GM21381 (cell line): ENCODE results near the gene KRTAP1-1.
"Not testable (repeated sequence)": the region's sequence is repeated elsewhere in the genome, so short reads cannot be mapped to it uniquely, and the experiment has no call there.

Source experiments
- ATAC-seq: cut with Tn5 transposase; IDR thresholded peaks from one replicate; pipeline ENCODE4 v1.9.1; 2021; ENCODE audit warnings: mild to moderate bottlenecking, moderate library complexity; ENCODE audit not compliant: unreplicated experiment

Gene KRTAP1-1, protein sequence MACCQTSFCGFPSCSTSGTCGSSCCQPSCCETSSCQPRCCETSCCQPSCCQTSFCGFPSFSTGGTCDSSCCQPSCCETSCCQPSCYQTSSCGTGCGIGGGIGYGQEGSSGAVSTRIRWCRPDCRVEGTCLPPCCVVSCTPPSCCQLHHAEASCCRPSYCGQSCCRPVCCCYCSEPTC

DNA sequence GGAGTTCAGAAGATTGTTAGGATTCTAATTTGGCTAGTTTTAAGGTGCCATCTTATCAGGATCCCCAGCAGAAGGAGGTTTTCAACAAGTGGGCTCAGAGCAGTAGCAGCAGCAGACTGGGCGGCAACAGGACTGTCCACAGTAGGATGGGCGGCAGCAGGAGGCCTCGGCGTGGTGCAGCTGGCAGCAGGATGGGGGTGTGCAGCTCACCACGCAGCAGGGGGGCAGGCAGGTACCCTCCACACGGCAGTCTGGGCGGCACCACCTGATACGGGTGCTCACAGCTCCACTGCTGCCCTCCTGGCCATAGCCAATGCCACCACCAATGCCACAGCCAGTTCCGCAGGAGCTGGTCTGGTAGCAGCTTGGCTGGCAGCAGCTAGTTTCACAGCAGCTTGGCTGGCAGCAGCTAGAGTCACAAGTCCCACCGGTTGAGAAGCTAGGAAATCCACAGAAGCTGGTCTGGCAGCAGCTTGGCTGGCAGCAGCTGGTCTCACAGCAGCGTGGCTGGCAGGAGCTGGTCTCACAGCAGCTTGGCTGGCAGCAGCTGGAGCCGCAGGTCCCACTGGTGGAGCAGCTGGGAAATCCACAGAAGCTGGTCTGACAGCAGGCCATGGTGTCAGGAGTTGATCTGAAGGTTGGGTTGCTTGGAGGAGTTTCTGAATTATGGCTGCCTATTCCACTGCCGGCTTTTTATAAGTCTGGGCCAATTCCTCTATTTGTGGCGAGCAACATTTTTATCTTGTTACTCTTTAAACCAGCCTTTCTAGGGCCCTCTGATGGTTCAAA, at the start of gene KRTAP1-1:
Gene KRTAP1-1 (minus strand): TSS at position 668 of the 789 bp plus-strand sequence. CDS start 53 bp downstream, at position 615.
- ATAC-seq, result not testable (repeated sequence)

DNA sequence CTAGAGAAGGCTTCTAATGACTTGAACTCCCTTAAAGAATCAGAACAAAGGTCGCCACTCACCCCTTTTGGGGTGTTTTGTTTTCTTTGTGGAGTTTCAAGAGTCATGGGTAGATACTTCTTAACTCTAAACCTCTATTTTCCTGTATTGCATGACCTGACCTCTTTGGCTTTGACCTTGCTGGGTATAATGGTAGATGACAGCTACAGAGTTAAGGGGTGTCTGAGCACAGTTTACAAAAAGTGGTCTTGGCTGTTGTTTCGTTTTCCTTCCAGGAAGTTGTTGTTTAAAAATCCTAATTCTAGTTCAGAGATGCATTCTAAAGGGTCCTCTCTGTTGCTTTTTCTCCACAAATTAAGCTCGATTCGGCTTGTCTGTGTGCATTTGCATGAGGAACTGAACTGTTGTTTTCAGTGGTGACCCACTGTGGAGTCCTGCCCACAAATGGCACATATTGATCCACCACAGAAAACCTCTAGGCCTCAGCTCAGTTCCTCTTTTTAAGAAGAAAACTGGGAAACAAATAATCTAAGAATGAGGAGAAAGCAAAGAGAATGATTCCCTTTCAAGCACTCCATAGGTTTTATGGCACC, 47.6 kb upstream of the KRTAP1-1 start:
- not testable (repeated sequence) for ATAC-seq

DNA sequence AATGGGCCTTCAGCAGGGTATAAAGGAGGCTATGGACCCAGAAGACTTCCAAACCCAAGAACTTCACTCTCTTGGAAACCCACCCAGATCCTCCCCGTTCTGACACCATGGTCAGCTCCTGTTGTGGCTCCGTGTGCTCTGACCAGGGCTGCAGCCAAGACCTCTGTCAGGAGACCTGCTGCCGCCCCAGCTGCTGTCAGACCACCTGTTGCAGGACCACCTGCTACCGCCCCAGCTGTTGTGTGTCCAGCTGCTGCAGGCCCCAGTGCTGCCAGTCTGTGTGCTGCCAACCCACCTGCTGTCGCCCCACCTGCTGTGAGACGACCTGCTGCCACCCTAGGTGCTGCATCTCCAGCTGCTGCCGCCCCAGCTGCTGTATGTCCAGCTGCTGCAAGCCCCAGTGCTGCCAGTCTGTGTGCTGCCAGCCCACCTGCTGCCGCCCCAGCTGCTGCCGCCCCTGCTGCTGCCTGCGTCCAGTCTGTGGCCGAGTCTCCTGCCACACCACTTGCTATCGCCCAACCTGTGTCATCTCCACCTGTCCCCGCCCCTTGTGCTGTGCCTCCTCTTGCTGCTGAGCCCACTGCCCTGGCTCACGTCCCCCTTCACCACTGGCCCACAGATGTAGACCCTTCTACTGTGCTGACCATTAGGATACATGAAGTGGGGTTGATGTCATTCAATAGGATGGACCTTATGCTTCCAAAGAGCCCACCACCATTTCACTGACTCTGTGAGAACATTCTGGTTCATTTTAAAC, 43.0 kb upstream of the KRTAP1-1 start, which contains the start of gene KRTAP4-7:
Gene KRTAP4-7 (plus strand): TSS at position 51 of the 757 bp plus-strand sequence. CDS start 57 bp downstream, at position 108.
- ATAC-seq, result not testable (repeated sequence)

DNA sequence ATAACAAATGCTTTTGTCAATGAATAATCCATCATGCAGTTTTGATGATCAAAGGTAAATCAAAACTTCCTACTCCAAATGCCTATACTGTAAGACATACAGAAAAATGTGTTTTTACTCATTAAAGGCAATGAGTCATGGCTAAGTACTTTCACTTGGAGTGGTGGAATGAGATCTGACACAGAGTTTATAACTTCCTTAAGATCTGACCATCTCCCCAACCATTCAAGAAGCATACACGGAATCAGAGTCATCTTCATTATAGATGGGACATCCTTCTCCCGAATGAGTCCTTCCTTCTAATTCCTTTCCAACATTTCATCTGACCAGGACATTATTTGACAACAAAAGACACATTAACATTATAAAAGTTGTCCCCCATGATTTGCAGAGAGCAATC, 42.2 kb upstream of the KRTAP1-1 start:
- ATAC-seq, result not testable (repeated sequence)

DNA sequence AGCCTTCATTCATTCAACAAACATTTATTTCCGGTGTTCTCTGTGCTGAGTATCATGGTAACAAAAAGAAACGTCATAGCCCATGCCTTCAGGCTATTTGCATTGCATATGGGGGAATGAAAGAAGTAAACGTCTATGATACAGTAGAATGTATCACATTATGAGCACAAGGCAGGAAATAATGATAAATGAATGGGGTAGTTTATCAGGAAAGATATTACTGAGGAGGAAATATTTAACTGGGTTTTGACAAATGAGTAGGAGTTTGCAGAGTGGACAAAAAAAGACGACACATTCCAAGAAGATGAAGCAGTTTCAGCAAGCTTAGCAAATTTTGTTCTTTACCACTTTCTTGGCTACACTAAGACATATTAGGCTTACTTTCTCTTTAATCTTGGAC, 41.4 kb upstream of the KRTAP1-1 start:
- ATAC-seq, result no peak

DNA sequence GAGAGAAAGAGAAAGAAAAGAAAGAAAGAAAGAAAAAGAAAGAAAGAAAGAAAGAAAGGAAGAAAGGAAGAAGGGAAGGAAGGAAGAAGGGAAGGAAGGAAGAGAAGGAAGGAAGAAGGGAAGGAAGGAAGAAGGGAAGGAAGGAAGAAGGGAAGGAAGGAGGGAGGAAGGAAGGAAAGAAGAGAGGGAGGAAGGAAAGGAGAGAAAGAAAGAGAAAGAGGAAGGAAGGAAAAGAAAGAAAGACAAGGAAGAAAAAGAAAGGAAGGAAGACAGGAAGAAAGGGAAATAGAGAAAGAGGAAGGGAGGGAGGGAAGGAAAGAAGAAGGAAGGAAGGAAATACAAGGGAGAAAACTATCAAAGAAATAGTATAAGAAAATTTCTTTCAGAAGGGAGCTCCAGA, 35.5 kb upstream of the KRTAP1-1 start:
- no peak for ATAC-seq

DNA sequence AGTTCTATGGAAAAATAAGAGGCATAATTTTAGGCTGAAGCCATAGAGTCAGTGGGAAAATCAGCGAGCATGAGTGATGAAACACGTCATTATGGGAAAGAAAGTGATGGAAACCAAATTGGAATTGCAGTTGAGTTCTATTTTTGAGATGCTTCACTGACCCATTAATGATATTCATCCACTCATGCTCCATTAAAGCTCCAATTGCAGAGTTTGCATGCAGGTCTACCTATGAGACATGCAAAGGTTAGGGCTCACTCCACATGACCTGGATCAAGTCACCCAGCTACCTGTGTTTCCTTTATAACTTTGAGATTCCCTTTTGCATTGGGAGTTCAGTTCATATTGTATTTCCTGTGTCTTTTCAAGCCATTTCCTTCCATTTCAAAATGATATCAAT, 32.4 kb upstream of the KRTAP1-1 start:
- no peak for ATAC-seq

DNA sequence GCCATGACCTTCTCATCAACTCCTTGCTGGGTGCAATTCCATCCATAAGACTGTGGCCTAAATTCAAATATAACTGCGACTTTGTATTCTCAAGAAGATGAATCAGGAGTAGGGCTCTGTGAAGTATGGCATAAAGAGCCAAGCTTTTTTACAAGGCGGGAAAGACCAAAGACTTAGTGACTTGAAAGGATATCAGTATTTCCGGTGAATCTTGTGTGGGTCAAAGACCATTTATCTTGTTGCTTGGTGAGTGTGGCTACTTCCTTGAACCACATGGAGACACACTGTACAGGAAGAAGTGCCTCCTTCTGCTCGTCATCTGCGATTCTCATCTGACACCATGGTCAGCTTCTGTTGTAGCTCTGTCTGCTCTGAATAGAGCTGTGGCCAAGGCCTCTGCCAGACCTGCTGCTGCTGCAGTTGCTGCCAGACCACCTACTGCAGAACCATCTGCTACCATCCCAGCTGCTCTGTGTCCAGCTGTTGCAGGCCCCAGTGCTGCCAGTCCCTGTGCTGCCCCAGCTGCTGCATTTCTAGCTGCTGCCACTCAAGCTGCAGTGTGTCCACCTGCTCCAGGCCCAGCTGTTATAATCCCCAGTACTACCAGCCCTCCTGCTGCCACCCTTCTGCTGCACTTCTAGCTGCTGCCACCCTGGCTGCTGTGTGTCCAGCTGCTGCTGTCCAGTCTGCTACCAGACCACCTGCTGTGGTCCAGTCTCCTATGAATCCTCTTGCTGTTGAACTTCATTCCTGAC, 30.5 kb upstream of the KRTAP1-1 start:
- ATAC-seq, result no peak

DNA sequence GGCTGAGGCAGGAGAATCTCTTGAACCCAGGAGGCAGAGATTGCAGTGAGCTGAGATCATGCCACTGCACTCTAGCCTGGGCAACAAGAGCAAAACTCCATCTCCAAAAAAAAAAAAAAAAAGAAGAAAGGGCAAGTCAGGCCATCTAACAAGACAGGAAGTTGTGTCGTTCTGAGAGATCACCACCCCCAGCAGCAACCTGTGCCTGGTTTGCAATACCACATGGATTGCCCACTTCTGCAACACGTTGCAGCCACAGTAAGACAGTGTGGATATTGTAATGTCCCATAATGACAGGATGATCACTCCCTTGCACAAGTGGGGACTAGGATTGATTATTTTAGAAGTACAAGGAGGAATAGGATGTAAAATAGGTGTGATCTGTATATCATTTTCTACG, 27.8 kb upstream of the KRTAP1-1 start:
- ATAC-seq, result no peak

DNA sequence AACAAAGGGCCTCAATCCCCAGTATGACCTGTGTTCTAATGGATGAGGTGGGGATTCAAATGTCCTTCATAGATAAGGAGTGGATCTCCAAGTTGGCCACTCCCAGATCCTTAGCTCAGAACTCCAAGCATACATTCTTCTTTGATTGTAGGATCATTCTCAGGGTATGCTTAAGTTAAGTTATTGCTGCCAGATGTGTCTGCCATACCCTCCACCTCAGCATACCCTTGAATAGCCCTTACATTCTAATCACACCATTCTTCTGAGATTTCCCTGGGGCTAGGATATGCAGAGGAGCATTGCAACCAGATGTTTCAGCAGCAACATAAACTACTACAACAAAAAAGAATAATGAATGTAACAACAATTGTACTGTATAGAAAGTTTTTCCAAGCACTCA, 26.0 kb upstream of the KRTAP1-1 start:
- no peak for ATAC-seq

DNA sequence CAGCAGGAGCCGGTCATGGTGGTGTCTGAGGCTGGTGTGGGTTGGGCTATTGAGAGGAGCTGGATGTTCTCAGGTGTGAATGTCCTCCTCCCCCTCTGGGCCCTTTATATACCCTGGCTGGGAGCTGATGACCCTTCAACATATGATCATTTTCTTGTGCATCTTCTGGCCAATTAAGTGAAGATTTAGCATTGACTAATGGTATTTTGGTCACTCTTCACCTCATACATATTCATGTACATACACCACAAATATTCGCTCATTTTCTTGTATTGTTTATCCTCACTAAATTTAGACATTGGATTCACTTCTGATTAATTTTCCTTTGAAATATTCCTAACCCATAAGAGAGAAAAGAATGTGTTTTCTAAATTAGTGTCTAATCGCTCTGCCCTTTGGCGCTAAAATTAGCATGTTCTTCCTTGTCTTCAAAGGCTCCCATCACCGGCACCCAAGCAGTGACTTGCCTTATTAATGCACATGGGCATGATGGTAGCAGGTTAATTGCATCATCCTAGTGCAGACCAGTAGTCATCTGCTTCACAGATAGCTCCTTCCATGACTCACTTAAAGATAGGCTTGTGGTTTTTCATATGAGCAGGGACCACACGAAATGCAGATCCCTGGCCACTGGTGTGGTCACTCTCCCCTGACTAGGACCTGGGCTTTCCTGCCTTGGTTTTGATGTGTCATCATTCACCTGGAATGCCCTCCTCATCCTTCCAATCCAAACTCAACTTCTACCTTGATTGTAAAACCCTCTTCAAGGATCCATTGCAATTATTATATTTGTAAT, 24.8 kb upstream of the KRTAP1-1 start, which contains the start of gene KRTAP2-4:
Gene KRTAP2-4 (minus strand): TSS at position 51 of the 796 bp plus-strand sequence. CDS start 34 bp downstream, at position 17.
- no peak for ATAC-seq

DNA sequence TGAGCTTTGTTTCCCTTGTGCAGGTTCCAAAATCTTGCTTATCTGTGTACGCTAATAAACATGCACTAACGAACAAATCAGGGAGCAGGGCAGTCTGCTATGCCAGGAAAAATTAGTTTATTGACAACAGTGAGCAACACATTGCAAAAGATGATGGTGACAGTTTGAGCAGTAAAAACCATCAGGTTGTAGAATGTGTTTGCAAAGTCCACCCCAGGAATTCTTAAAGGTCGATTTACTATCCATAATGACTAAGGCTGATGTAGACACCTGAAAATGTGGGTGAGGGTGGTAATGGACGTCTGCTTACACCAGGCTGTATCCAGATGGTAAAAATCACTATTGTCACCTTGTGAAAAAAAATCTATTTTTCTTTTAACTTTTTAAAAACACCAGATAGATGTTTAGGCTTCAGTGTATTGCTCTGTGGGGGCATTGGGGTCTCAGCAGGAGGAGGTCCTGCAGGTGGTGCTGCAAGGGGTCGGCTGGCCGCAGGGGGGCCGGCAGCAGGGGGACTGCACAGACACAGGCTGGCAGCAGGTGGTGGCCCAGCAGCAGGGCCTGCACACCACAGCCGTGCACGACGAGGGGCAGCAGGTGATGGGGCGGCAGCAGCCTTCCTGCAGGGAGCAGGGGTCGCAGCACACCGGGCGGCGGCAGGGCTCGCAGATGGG, 23.9 kb upstream of the KRTAP1-1 start:
- ATAC-seq, result not testable (repeated sequence)

DNA sequence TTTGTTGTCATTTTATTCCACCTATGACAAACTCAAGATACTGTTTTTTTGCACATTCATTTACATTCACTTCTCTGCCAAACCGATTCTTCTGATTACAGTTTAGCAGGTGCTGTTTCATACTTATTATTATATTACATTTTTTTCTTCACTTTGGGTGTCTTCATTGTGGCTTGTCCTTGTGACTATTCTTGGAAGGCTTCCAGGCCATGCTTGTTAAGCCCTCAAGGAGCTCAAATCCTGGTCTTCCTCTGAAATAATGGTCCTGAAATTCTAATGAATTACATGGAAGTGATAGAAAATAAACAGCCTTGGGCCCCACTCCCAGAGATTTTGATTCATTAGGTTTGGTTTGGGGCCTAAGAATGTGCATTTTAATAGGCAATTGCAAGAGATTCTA, 23.1 kb upstream of the KRTAP1-1 start:
- ATAC-seq, result no peak

DNA sequence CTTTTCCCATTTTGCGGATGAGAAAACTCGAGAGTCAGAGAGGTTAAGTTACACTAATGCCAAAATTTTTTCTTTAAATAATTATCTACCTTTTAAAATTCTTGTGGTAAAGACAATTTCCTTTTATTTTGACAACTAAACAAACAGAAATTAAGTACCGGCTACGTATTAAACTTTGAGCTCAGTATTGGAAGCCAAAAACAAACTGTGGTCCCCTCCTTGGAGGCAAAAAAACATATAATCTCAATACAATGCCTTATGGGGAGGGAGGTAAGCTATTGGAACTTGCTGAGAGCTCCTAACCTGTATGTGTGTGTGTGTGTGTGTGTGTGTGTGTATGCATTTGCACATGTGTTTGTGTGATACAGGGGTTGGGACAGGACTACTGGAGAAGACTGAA, 22.2 kb upstream of the KRTAP1-1 start:
- no peak for ATAC-seq

DNA sequence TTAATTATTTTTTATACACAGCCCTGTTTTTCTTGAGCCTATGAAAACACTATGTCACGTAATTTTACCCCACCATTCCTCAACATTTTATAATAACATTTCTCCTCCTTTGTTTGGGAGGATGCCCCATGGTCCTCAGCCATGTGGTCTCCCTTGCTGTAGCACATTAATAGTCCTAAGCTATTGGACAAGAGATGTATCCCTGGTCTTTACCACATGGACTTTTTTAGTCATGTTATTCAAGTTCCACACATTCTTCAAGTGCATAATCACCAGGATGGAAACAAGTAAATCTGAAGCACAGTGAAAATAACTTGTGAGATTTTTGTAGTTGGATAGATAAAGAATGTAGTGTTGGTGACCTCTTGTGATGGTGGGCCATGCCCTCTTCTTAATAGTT, 20.7 kb upstream of the KRTAP1-1 start:
- no peak for ATAC-seq

DNA sequence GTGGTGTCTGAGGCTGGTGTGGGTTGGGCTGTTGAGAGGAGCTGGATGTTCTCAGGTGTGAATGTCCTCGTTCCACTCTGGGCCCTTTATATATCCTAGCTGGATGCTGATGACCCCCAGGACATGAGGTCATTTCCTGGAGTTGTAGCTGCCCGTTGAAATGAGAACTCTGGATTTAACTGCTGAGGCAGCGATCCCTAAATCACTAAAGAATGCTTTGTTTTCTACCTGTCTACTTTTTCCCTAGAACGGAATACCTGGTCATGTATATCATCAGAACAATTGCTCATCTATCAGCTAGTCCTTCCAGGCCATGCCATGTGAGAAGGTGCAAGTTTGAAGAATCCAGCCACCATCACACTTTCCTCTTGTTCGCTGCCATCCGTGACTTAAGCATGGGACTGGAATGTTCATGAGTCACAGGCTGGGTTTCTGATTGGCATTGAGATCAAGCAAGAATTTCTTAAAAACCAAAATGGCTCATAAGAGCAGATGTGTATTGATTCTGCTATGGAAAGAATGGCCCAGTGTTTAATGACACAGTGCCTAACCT, 18.9 kb upstream of the KRTAP1-1 start, which contains the start of gene KRTAP2-3:
Gene KRTAP2-3 (minus strand): TSS at position 63 of the 553 bp plus-strand sequence. CDS start 64 bp downstream, outside the sequence.
- no peak for ATAC-seq

DNA sequence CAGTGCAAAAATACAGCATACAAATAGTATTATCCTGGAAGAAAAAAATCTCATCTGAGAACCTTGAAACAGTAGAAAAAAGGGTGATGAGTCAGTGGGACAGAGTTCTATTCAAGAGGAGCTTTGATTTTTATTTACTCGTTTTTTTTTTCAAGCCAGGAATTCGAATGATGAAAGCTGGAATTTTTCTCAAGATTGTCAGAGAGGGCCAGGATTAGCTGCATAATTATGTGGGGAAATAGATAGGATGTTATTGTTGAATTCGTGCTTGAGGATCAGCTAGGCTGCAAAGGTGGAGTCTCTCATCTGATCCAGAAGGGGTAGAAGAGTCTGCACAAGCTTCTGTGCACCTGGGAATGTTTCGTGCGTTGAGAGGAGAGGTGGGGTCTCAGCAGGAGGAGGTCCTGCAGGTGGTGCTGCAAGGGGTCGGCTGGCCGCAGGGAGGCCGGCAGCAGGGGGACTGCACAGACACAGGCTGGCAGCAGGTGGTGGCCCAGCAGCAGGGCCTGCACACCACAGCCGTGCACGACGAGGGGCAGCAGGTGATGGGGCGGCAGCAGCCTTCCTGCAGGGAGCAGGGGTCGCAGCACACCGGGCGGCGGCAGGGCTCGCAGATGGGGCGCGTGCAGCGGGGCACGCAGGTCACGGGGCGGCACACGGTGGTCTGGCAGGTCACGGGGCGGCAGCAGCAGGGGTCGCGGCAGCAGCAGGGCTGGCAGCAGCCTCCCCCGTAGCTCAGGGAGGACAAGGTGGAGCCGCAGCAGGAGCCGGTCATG, 18.2 kb upstream of the KRTAP1-1 start:
- not testable (repeated sequence) for ATAC-seq

DNA sequence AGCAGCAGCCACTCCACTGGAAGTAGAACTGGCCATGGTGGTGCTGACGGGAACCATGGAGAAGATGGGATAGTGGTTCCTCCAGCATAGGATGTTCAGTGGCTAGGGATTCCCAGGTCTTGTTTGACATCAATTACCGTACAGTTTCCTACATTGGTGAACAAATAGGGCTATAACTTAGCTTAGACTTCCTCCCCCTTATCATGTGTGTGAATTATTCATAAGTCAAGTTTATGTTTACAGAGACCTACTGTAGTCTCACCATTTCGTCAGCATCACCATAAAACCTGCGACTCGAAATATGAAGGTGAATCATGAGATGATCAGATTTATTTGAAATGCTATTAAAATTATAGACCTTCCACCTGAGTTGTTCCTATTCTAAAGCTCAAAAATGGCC, 17.5 kb upstream of the KRTAP1-1 start:
- no peak for ATAC-seq
